Measurements from ENCODE around the gene FAM193B. TPM values are rescaled to one million over a fixed set of nuclear protein-coding genes. Genes with fewer than 3 reads are reported as not detected.
"Not testable (repeated sequence)": the region's sequence is repeated elsewhere in the genome, so short reads cannot be mapped to it uniquely, and the experiment has no call there.

The FAM193B gene
- total RNA-seq, 1 experiment from 2014 or later: 17.4 TPM

- no peak for DNase-seq (ENCODE audit: low read depth)
Observed at GRCh38 chr5:177578316-177578715, 24.0 kb upstream of the FAM193B start.

- no peak for DNase-seq (ENCODE audit: low read depth)
Observed at GRCh38 chr5:177576169-177576568, 21.8 kb upstream of the FAM193B start.

- DNase-seq (ENCODE audit: low read depth): no peak
Observed at GRCh38 chr5:177575488-177575887, 21.1 kb upstream of the FAM193B start.

GRCh38 chr5:177569894-177570293 is 15.5 kb upstream of the FAM193B start:
- DNase-seq (ENCODE audit: low read depth): no peak

GRCh38 chr5:177568326-177568725 is 14.0 kb upstream of the FAM193B start:
- no peak for DNase-seq (ENCODE audit: low read depth)

GRCh38 chr5:177565046-177565445 is 10.7 kb upstream of the FAM193B start:
- DNase-seq (ENCODE audit: low read depth): no peak

- not testable (repeated sequence) for DNase-seq (ENCODE audit: low read depth)
Observed at GRCh38 chr5:177559446-177559941, 5.1 kb upstream of the FAM193B start.

GRCh38 chr5:177557796-177558195 is 3.4 kb upstream of the FAM193B start:
- no peak for DNase-seq (ENCODE audit: low read depth)

- peak; percentile 43 for DNase-seq (ENCODE audit: low read depth)
Observed at GRCh38 chr5:177557041-177557647, 2.8 kb upstream of the FAM193B start.

- DNase-seq (ENCODE audit: low read depth): no peak
Observed at GRCh38 chr5:177555665-177556064, 1.3 kb upstream of the FAM193B start.

GRCh38 chr5:177555228-177555627 is 865 bp upstream of the FAM193B start:
- no peak for DNase-seq (ENCODE audit: low read depth)

GRCh38 chr5:177553671-177554429 is 513 bp downstream of the FAM193B start:
- DNase-seq (ENCODE audit: low read depth): no peak

- DNase-seq (ENCODE audit: low read depth): no peak
Observed at GRCh38 chr5:177552839-177553455, 1.4 kb downstream of the FAM193B start.

- no peak for DNase-seq (ENCODE audit: low read depth)
Observed at GRCh38 chr5:177550122-177550521, 4.2 kb downstream of the FAM193B start.

- DNase-seq (ENCODE audit: low read depth): no peak
Observed at GRCh38 chr5:177548495-177548894, 5.9 kb downstream of the FAM193B start.

- DNase-seq (ENCODE audit: low read depth): no peak
Observed at GRCh38 chr5:177547736-177548135, 6.6 kb downstream of the FAM193B start.

GRCh38 chr5:177546258-177546741 is 8.1 kb downstream of the FAM193B start:
- peak; percentile 98 for DNase-seq (ENCODE audit: low read depth)

GRCh38 chr5:177545487-177546257 is 8.7 kb downstream of the FAM193B start:
- no peak for DNase-seq (ENCODE audit: low read depth)

GRCh38 chr5:177542816-177543465 is 11.4 kb downstream of the FAM193B start:
- no peak for DNase-seq (ENCODE audit: low read depth)

- DNase-seq (ENCODE audit: low read depth): no peak
Observed at GRCh38 chr5:177540438-177540837, 13.9 kb downstream of the FAM193B start.

GRCh38 chr5:177539411-177539810 is 15.0 kb downstream of the FAM193B start:
- no peak for DNase-seq (ENCODE audit: low read depth)
